HEK293T (cell line): ENCODE results near the gene SUZ12.
"Not testable (repeated sequence)": the region's sequence is repeated elsewhere in the genome, so short reads cannot be mapped to it uniquely, and the experiment has no call there.

Source experiments
- CTCF ChIA-PET: fragments of 350-600 bp; formaldehyde crosslinking; extraction: SDS; loops from one replicate; lab custom pipeline; 2021; ENCODE audit warnings: antibody characterized with exemption, inconsistent platforms; lab: Yijun Ruan, JAX
- POLR2A ChIA-PET: fragments of 350-600 bp; formaldehyde crosslinking; extraction: SDS; loops from one replicate; lab custom pipeline; 2020; ENCODE audit warnings: antibody characterized with exemption, inconsistent platforms; lab: Yijun Ruan, JAX
- DNase-seq: peaks from one replicate; pipeline ENCODE4 v3.0.0; 2012; ENCODE audit warnings: mixed read lengths; ENCODE audit errors: extremely low spot score
- ARNT ChIP-seq: fragments of 450-650 bp; IDR thresholded peaks from 2 replicates; pipeline ENCODE4 v1.6.1; 2017; ENCODE audit warnings: mild to moderate bottlenecking
- BHLHE40 ChIP-seq: fragments of 450-650 bp; IDR thresholded peaks from 2 replicates; pipeline ENCODE4 v1.6.1; 2016; ENCODE audit warnings: mild to moderate bottlenecking, moderate library complexity, borderline replicate concordance
- CTBP1 ChIP-seq: fragments of 450-650 bp; IDR thresholded peaks from 2 replicates; pipeline ENCODE4 v1.6.1; 2016; ENCODE audit warnings: borderline replicate concordance
- ELF4 ChIP-seq: fragments of 450-650 bp; IDR thresholded peaks from 2 replicates; pipeline ENCODE4 v1.6.1; 2017; ENCODE audit warnings: antibody characterized with exemption
- FOXA1 ChIP-seq: fragments of 450-650 bp; IDR thresholded peaks from 2 replicates; pipeline ENCODE4 v1.6.1; 2016; ENCODE audit warnings: mild to moderate bottlenecking
- FOXK2 ChIP-seq: fragments of 450-650 bp; IDR thresholded peaks from 2 replicates; pipeline ENCODE4 v1.6.1; 2016; ENCODE audit warnings: mild to moderate bottlenecking
- FOXM1 ChIP-seq: fragments of 450-650 bp; IDR thresholded peaks from 2 replicates; pipeline ENCODE4 v1.6.1; 2017; ENCODE audit warnings: mild to moderate bottlenecking, borderline replicate concordance
- HDGF ChIP-seq: fragments of 450-650 bp; IDR thresholded peaks from 2 replicates; pipeline ENCODE4 v1.6.1; 2017; ENCODE audit warnings: antibody characterized with exemption, borderline replicate concordance
- L3MBTL2 ChIP-seq: fragments of 450-650 bp; conservative IDR thresholded peaks from 2 replicates; pipeline ENCODE4 v1.6.1; 2016; ENCODE audit warnings: mild to moderate bottlenecking
- LEF1 ChIP-seq: fragments of 450-650 bp; IDR thresholded peaks from 2 replicates; pipeline ENCODE4 v1.6.1; 2017; ENCODE audit warnings: mild to moderate bottlenecking, borderline replicate concordance
- NFRKB ChIP-seq: fragments of 450-650 bp; IDR thresholded peaks from 2 replicates; pipeline ENCODE4 v1.6.1; 2016; ENCODE audit warnings: mild to moderate bottlenecking, moderate library complexity
- PKNOX1 ChIP-seq: fragments of 450-650 bp; IDR thresholded peaks from 2 replicates; pipeline ENCODE4 v1.6.1; 2016
- SP1 ChIP-seq: fragments of 450-650 bp; IDR thresholded peaks from 2 replicates; pipeline ENCODE4 v1.6.1; 2017
- SUZ12 ChIP-seq: fragments of 450-650 bp; IDR thresholded peaks from 2 replicates; pipeline ENCODE4 v1.6.1; 2016; ENCODE audit warnings: mild to moderate bottlenecking
- TARDBP ChIP-seq: fragments of 450-650 bp; IDR thresholded peaks from 2 replicates; pipeline ENCODE4 v1.6.1; 2016
- ZNF384 ChIP-seq: fragments of 450-650 bp; IDR thresholded peaks from 2 replicates; pipeline ENCODE4 v1.6.1; 2016

SUZ12 gene

GRCh38 chr17:31967648-31968047 lies 30.8 kb downstream of the SUZ12 start:
- ChIA-PET CTCF (interaction anchor here (1.3 kb wide), 1 partner anchor 39 kb away, joined by 3 read pairs; the partner anchor contains the start of gene LRRC37B), POLR2A (no interaction called here)
- no peak for DNase-seq
- TF ChIP-seq ARNT, result no peak
- no peak for TF ChIP-seq BHLHE40
- TF ChIP-seq PKNOX1, result no peak
- TF ChIP-seq FOXK2, result no peak
- no peak for TF ChIP-seq NFRKB
- no peak for TF ChIP-seq L3MBTL2
- TF ChIP-seq FOXA1, result no peak
- no peak for TF ChIP-seq HDGF
- TF ChIP-seq SP1, result no peak
- no peak for TF ChIP-seq LEF1
- no peak for TF ChIP-seq TARDBP
- TF ChIP-seq ELF4, result no peak
- no peak for TF ChIP-seq SUZ12
- no peak for TF ChIP-seq FOXM1
- no peak for TF ChIP-seq ZNF384
- TF ChIP-seq CTBP1, result no peak

- DNase-seq, POLR2A ChIA-PET: not testable (repeated sequence)
- CTCF ChIA-PET, result interaction anchor here (0.6 kb wide), 1 partner anchor 757 kb away, joined by 6 read pairs; no protein-coding TSS in a partner anchor
Measured at GRCh38 chr17:31970416-31970815, 33.6 kb downstream of the SUZ12 start.

GRCh38 chr17:31974269-31975071 lies 37.7 kb downstream of the SUZ12 start:
- DNase-seq, POLR2A ChIA-PET: not testable (repeated sequence)
- CTCF ChIA-PET, result interaction anchor here (0.6 kb wide), 1 partner anchor 35 kb away, joined by 3 read pairs; no protein-coding TSS in a partner anchor

- CTCF ChIA-PET, POLR2A ChIA-PET, DNase-seq: not testable (repeated sequence)
Measured at GRCh38 chr17:31975391-31975790, 38.6 kb downstream of the SUZ12 start.

- CTCF ChIA-PET, POLR2A ChIA-PET: not testable (repeated sequence)
Measured at GRCh38 chr17:31991821-31992220, 55.0 kb downstream of the SUZ12 start.

GRCh38 chr17:31997005-31997404 lies 60.2 kb downstream of the SUZ12 start:
- ChIA-PET POLR2A (no interaction called here), CTCF (no interaction called here)
- TF ChIP-seq TARDBP (no peak), SP1 (no peak), ELF4 (no peak), PKNOX1 (no peak), ZNF384 (no peak), HDGF (no peak), ARNT (no peak), FOXK2 (no peak), FOXA1 (no peak), LEF1 (no peak), BHLHE40 (no peak)
- no peak for DNase-seq

More at GRCh38 chr17:31991821-31992220, 55.0 kb downstream of the SUZ12 start:
- DNase-seq, result not testable (repeated sequence)

- CTCF ChIA-PET, result interaction anchor here (0.6 to 2.0 kb wide), 9 partner anchors 8 to 323 kb away, joined by 3 to 8 read pairs (median 4); no protein-coding TSS in a partner anchor
- POLR2A ChIA-PET, result interaction anchor here (0.9 to 1.5 kb wide), 4 partner anchors 8 to 135 kb away, joined by 3 to 7 read pairs (median 3); partner anchors contain the start of gene RHOT1
- no peak for TF ChIP-seq L3MBTL2
- TF ChIP-seq LEF1, result no peak
- TF ChIP-seq HDGF, result no peak
- no peak for TF ChIP-seq FOXA1
- TF ChIP-seq BHLHE40, result no peak
- TF ChIP-seq ARNT, result no peak
- TF ChIP-seq SUZ12, result no peak
- TF ChIP-seq SP1, result no peak
- no peak for TF ChIP-seq ELF4
- TF ChIP-seq FOXK2, result no peak
- TF ChIP-seq FOXM1, result no peak
- no peak for TF ChIP-seq TARDBP
- TF ChIP-seq ZNF384, result no peak
- no peak for TF ChIP-seq CTBP1
- TF ChIP-seq NFRKB, result no peak
- DNase-seq, result peak; percentile 76
Measured at GRCh38 chr17:32006957-32007462, 70.2 kb downstream of the SUZ12 start, which contains the start of gene LRRC37B. Gene LRRC37B, plus strand, starts transcription at chr17:32007383. Its CDS starts 14,010 bp downstream, at chr17:32021393.
